SKM-1 (cell line): ENCODE data around the gene DEAF1.

Experiments used
- DNase-seq: peaks from one replicate; lab custom pipeline; 2025; ENCODE audit not compliant: unreplicated experiment; lab: John Stamatoyannopoulos, UW

Gene DEAF1

DNA sequence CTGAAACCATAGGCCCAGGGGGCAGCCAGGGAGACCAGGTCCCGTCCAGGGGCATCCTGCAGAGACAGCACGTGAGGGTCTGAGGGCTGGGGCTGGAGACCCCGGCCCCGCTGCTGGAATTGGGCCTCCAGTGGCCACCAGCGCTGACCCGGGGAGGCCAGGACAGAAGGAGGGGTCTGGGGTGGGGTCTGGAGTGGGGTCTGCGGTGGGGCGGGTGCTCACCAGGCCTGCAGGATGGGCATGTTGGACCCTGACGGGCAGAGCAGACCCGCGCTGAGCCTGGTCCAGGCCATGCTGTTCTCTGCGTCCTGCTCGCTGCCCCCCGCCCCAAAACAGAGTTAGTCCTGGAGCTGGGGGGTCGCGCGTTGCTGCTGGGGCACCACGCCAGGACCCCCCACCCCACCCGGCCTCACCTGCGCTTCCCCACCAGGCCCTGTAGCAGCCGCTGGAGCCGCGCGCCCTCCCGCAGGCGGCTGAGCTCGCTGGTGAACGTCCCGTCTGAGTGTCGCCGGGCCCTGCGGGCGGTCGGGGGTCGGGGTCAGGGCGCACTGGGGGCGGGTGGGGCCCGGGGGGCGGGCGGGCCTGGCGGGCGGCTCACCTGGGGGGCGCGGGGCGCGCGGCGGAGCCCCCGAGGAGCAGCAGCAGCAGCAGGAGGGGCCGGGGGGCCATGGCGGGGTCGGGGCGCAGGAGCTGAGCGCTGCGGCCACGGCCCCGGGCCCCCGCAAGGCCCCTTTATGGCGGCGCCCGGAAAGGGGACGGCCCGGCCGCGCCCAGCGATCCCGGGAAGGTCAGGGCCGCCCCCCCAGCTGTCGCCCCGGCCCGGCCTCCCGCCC lies 68.3 kb downstream of the DEAF1 start, which contains the start of gene SCT:
Gene SCT, minus strand, starts transcription at position 707 of the 833 bp plus-strand sequence. Its CDS starts 38 bp downstream, at position 669.
- no peak for DNase-seq

DNA sequence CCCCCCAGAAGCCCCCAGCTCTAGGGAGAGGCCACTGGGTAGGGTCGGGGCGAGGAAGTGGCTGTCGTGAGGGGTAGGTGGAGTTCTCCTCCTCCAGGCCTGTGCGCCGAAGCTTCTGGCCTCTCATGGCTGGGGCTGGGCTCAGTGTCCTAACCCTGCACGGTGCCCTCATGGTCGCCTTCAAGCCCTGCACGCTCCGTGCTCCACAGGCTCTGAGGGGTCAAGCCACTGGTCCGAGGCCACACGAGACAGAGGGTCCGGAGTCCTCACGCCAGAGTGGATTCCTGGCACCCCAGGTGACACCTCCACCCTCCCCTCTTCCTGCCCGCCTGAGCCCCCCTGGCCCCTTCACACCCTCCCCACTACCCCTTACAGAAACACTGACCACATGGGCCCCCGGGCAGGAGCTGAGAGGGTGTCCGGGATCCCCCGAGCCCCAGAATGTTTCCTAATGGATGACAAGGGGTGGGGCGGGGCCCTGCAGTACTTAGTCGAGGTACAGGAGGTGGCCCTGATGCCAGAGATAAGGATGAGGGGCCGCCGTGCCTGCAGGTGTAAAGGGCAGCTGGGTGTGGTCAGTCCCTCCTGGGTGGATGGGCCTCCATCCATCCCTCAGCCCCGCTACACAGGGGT lies 69.3 kb downstream of the DEAF1 start:
- DNase-seq, result no peak

DNA sequence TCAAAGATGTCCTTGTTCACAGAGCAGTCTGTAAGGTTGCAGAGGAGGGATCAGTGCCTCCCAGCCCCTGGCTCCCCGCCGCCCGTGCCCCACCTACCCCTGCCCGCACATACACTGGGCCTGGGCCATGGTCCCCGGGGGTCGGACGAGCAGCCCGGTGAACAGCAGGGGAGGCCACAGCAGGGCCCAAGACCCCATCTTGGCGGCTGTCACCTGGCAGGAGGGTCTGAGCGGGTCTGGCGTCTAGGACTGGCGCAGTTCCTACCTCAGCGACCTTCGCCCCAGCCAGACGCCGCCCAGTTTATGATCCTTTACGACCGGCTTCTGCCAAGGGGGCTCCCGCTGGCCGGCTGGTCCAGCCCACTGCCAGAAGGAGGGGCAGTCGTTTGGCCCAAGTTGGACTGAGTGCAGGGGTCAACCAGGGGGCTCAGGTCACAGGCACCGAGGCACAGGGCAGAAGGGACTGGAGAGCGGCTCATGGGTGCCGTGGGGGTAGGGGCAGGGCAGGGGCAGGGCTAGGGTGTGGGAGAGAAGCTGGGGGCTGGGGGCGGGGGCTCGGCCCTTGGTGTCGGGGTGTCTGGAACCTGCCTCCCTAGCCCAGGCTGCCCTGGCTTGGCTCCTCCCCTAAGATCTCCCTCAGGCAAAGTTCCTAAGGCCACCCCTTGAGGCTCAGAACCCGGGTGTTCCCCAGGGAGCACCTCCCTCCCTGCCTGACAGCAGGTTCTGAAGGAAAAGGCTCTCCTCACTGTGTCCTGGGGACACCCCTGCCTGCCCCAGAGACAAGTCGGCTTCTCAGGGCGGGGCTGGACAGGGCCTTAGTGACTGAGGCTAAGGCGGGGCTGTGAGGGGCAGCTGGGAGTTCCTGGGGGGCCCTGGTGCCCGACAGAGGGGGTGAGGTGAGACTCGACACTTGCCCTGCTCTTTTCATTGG lies 70.1 kb downstream of the DEAF1 start, which contains the start of gene CDHR5:
Gene CDHR5, minus strand, starts transcription at position 251 of the 931 bp plus-strand sequence. Its CDS starts 53 bp downstream, at position 198.
- no peak for DNase-seq

DNA sequence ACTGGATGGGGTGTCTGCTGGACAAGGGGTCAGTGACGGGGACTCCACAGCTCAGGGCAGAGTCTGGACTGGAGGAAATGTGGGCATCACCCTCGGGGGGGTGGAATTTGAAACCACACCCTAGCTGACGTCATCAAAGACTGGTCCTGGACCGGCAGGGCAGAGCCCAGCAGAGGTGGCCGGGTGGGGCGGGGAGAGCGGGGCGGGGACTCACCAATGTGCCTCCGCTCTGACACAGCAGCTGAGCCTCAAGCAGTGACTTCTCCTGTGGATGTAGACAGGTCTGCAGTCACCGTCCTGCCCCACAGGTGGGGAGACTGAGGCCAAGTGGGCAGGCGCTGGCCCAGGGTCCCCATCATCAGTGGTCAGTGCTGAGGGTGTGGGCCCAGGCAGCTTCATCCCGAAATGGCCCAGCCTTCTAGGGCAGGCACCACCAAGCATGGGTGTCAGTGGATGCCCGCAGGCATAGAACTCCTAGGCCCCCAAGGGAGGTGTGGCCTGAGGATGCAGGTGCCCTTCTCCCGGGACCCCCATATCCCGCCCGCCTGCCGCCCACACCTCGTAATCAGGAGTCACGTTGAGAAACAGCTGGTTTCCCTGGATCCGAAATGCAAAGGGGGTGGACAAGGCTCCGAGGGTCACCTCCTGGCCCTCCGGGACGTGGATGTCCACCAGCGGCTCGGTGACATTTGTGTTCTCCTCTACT lies 70.9 kb downstream of the DEAF1 start:
- DNase-seq, result no peak

GRCh38 chr11:623349-623869 lies 71.6 kb downstream of the DEAF1 start:
- DNase-seq, result no peak

GRCh38 chr11:621838-622237 lies 73.2 kb downstream of the DEAF1 start:
- no peak for DNase-seq

GRCh38 chr11:620935-621814 lies 73.8 kb downstream of the DEAF1 start:
- DNase-seq, result no peak

DNA sequence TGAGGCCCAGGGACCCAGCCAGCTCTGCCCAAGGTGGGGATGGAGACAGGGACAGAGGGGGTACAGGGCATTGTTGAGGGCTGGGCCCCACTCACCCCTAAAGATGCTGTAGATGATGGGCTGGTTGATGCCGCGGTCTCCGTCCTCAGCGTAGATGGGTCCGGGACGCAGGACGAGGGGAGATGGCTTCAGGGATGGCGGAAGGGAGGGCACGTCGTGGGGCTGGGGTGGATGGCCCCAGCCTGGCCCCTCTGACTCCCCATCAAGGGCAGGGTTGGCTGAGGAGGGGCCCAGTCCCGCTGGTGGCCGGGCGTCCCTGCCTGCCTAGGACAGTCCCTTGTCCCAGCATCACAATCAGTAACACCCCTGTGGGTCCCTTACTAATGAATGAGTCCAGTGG lies 74.8 kb downstream of the DEAF1 start:
- DNase-seq, result no peak

DNA sequence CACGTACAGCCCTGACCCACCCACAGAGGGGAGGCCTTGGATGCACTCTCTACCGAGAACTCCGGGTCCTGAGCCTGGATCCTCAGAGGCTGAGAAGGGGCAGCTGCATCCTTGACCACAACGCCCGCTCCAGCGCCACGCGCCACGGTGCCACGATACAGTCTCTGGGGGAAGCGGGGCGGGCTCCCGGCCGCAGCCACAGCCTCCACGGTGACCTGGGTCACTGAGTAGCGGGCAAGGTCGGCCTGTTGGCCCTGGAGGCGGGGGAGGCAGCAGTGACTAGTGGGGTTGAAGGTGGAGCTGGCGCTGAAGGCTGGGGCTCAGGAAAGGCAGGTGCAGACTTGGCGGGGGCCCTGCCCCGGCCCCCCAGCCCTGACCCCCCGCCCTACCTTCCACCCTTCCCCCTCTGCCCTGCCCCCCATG lies 75.4 kb downstream of the DEAF1 start:
- no peak for DNase-seq

GRCh38 chr11:618856-619627 lies 76.0 kb downstream of the DEAF1 start:
- no peak for DNase-seq

GRCh38 chr11:617912-618682 lies 76.9 kb downstream of the DEAF1 start:
- DNase-seq, result no peak

DNA sequence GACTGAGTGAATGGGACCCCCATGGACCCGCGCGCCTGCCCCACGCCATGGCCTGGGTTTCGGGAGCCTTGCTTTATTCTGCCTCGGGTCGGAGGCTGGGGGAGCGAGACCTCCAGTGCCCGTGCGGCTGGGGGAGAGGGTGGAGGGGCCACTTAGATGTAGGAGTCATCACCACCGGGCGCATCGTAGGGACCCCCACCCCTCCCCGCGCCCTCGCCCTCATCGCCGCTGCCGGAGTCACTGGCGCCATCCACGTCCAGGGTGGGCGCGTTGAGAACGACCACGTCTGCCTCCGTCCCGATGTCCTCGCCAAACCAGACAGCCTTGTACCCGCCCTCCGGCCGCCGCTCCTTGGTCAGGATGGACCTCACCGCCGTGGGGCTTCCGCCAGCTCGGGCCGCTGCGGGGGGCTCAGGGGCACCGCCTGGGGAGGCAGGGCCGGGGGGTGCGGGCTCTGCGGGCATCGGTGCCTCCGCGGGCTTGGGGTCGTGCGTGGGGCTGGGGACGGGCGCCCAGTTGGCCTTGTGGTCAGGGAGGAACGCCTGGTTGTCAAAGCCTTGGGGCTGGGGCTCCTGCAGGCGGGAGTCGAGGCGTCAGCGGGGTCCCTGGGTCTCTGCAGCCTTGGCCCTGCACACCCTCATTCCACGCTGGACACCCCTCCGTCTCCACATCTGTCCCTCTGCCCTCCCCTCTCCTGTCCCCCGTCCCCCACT lies 77.7 kb downstream of the DEAF1 start:
- DNase-seq, result no peak

GRCh38 chr11:616320-617198 lies 78.5 kb downstream of the DEAF1 start:
- DNase-seq, result no peak

DNA sequence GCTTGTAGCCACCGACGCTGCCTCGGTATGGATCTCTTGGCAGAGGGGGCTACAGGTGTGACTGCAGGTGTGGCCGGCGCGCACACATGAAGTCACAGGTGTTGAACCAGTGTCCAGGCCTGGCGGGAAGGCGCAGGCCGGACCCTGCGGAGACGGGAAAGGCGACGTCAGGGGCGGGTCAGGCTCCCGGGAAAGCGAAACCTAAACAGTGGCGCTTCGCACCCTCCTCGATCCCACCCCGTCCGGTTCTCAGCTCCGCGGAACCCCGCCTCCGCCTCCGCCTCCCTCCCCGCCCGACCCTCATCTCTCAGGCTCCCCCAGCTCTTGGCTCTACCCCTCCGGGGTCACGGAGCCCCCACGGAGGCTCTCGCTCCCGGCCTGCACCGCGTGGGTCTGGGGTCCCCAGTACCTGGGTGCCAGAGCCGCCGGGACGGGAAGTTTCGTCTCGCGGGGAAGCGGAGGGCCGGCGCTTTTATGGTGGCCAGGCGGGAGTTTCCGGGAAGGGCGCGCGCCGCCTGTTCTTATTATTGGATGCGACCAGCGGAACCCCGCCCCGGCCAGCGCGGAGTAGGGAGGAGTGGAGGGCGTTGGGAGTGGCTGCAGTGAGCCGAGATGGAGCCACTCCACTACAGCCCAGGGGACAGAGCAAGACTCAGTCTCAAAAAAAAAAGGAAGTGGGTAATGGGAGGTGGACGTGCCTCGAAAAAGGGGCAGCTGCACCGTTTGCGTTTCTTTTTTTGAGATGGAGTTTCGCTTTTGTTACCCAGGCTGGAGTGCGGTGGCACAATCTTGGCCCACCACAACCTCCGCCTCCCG lies 79.3 kb downstream of the DEAF1 start, which contains the start of gene IRF7:
Gene IRF7, minus strand, starts transcription at position 447 of the 816 bp plus-strand sequence. CDS start 586 bp downstream, outside the sequence.
- peak; percentile 87 for DNase-seq
